Mesendoderm (in vitro differentiated cells): Measurements from ENCODE around the gene RGS6. TPM values are rescaled to one million over a fixed set of nuclear protein-coding genes. Genes with fewer than 3 reads are reported as not detected.
"Not testable (repeated sequence)": the region's sequence is repeated elsewhere in the genome, so short reads cannot be mapped to it uniquely, and the experiment has no call there.

Experiments
- DNase-seq: peaks from one replicate; pipeline ENCODE4 v3.0.0; 2013
- H2AK5ac ChIP-seq: 2 replicates; pipeline ENCODE4 v1.6.1; 2013; ENCODE audit warnings: low read length, inconsistent platforms
- H2BK120ac ChIP-seq: 2 replicates; pipeline ENCODE4 v1.6.1; 2013; ENCODE audit warnings: low read depth, mild to moderate bottlenecking, low read length, moderate library complexity, mixed read lengths
- H2BK15ac ChIP-seq: replicated peaks from 2 replicates; pipeline ENCODE4 v1.6.1; 2013; ENCODE audit warnings: low read depth, mild to moderate bottlenecking, moderate library complexity
- H2BK5ac ChIP-seq: 2 replicates; pipeline ENCODE4 v1.6.1; 2013; ENCODE audit warnings: low read length, inconsistent platforms
- H3K18ac ChIP-seq: 2 replicates; pipeline ENCODE4 v1.6.1; 2013; ENCODE audit warnings: mild to moderate bottlenecking, low read length, mixed read lengths
- H3K23ac ChIP-seq: one replicate; pipeline ENCODE4 v1.6.1; 2013; ENCODE audit warnings: low read length
- H3K27ac ChIP-seq: 2 replicates; pipeline ENCODE4 v1.5.1; 2013; ENCODE audit warnings: low read depth, mild to moderate bottlenecking, inconsistent platforms, low read length, moderate library complexity
- H3K27me3 ChIP-seq: 2 replicates; pipeline ENCODE4 v1.6.1; 2013; ENCODE audit warnings: low read length, control low read depth, mild to moderate bottlenecking, inconsistent platforms; ENCODE audit not compliant: insufficient read depth, poor library complexity
- H3K36me3 ChIP-seq: 2 replicates; pipeline ENCODE4 v1.6.1; 2013; ENCODE audit warnings: low read length, inconsistent platforms; ENCODE audit not compliant: control insufficient read depth, insufficient read depth
- H3K4ac ChIP-seq: one replicate; pipeline ENCODE4 v1.6.1; 2013; ENCODE audit warnings: low read depth, mild to moderate bottlenecking, low read length, moderate library complexity
- H3K4me1 ChIP-seq: 2 replicates; pipeline ENCODE4 v1.6.1; 2013; ENCODE audit warnings: low read depth, low read length, inconsistent platforms; ENCODE audit not compliant: control insufficient read depth
- H3K4me2 ChIP-seq: 2 replicates; pipeline ENCODE4 v1.6.1; 2013; ENCODE audit warnings: low read length
- H3K4me3 ChIP-seq: 2 replicates; pipeline ENCODE4 v1.5.1; 2013; ENCODE audit warnings: mild to moderate bottlenecking, low read length
- H3K56ac ChIP-seq: one replicate; pipeline ENCODE4 v1.6.1; 2013; ENCODE audit warnings: low read length
- H3K79me1 ChIP-seq: 2 replicates; pipeline ENCODE4 v1.6.1; 2013; ENCODE audit warnings: low read length, inconsistent platforms
- H3K79me2 ChIP-seq: 2 replicates; pipeline ENCODE4 v1.6.1; 2013; ENCODE audit warnings: mild to moderate bottlenecking, low read length; ENCODE audit not compliant: control insufficient read depth, insufficient read depth
- H3K9ac ChIP-seq: 2 replicates; pipeline ENCODE4 v1.6.1; 2013; ENCODE audit warnings: low read length, inconsistent platforms
- H4K5ac ChIP-seq: one replicate; pipeline ENCODE4 v1.6.1; 2013; ENCODE audit warnings: low read length
- H4K8ac ChIP-seq: one replicate; pipeline ENCODE4 v1.6.1; 2013; ENCODE audit warnings: low read depth, mild to moderate bottlenecking, control low read depth, low read length, moderate library complexity
- WGBS: extraction: QIAGEN DNeasy Blood & Tissue Kit; methylation state at CpG from one replicate; pipeline ENCODE4 v1.1.7; 2013; ENCODE audit warnings: low lambda C conversion rate, missing lambda C conversion rate; ENCODE audit not compliant: insufficient coverage; ENCODE audit errors: extremely low coverage; 5-methylcytosine and 5-hydroxymethylcytosine counted together
- polyA plus RNA-seq, 2 experiments: library from polyadenylated mRNA; stranded (reverse); fragments of 200-250 nt; gene quantifications; one replicate each; pipeline ENCODE4 v1.2.3, GENCODE V29; 2013

RGS6 gene
- polyA plus RNA-seq (2013, experiment 1 of 2): 0.28 TPM
- 0.17 TPM for polyA plus RNA-seq (2013, experiment 2 of 2)

- no peak within 1 kb of the TSS for H2BK5ac ChIP-seq
- peak; percentile 90 for DNase-seq
- no peak within 1 kb of the TSS for H2BK120ac ChIP-seq
- H3K18ac ChIP-seq: no peak within 1 kb of the TSS
- peak within 1 kb of the TSS; percentile 81 for H3K4me2 ChIP-seq
- H3K27me3 ChIP-seq: peaks cover 18% of the 10 kb centered on the region
- H3K9ac ChIP-seq: peak within 1 kb of the TSS; percentile 62
- H3K4me3 ChIP-seq: peak within 1 kb of the TSS; percentile 41
- H2BK15ac ChIP-seq: no peak within 1 kb of the TSS
- H4K5ac ChIP-seq: no peak within 1 kb of the TSS
- WGBS: no CpG with 5 or more reads among the region's 92 CpGs
- no peak within 1 kb of the TSS for H4K8ac ChIP-seq
- no peak within 1 kb of the TSS for H3K4ac ChIP-seq
- H3K27ac ChIP-seq: no peak within 1 kb of the TSS
- no peaks in the 10 kb centered on the region for H3K79me2 ChIP-seq
- no peaks in the 10 kb centered on the region for H3K79me1 ChIP-seq
- no peak within 1 kb of the TSS for H3K23ac ChIP-seq
- H3K36me3 ChIP-seq: no peaks in the 10 kb centered on the region
- H3K4me1 ChIP-seq: peaks cover 2% of the 10 kb centered on the region
- peak within 1 kb of the TSS; percentile 83 for H3K56ac ChIP-seq
- H2AK5ac ChIP-seq: no peak within 1 kb of the TSS
Observed at GRCh38 chr14:71932229-71932981, at the start of gene RGS6. Gene RGS6, plus strand, starts transcription at chr14:71932429.

GRCh38 chr14:71883094-71883493 lies 49.1 kb upstream of the RGS6 start:
- Histone ChIP-seq H3K23ac (no peak overlapping the region), H3K4me2 (no peak overlapping the region), H3K79me1 (no peaks in the 10 kb centered on the region), H3K4me1 (no peaks in the 10 kb centered on the region), H4K8ac (no peak overlapping the region), H3K36me3 (no peaks in the 10 kb centered on the region), H4K5ac (no peak overlapping the region), H3K79me2 (no peaks in the 10 kb centered on the region), H3K4ac (no peak overlapping the region), H3K4me3 (no peak overlapping the region), H3K27ac (no peak overlapping the region), H3K9ac (no peak overlapping the region), H2BK15ac (no peak overlapping the region), H3K56ac (no peak overlapping the region), H2AK5ac (no peak overlapping the region), H3K27me3 (no peaks in the 10 kb centered on the region), H2BK120ac (no peak overlapping the region), H3K18ac (no peak overlapping the region), H2BK5ac (no peak overlapping the region)
- WGBS: no CpG with 5 or more reads among the region's 1 CpG
- no peak for DNase-seq

- H3K23ac ChIP-seq: no peak overlapping the region
- no peak overlapping the region for H3K4me3 ChIP-seq
- no peak overlapping the region for H3K4ac ChIP-seq
- H3K79me1 ChIP-seq: no peaks in the 10 kb centered on the region
- H3K4me1 ChIP-seq: no peaks in the 10 kb centered on the region
- H3K79me2 ChIP-seq: no peaks in the 10 kb centered on the region
- no peaks in the 10 kb centered on the region for H3K27me3 ChIP-seq
- H3K56ac ChIP-seq: no peak overlapping the region
- no peak overlapping the region for H4K5ac ChIP-seq
- no peaks in the 10 kb centered on the region for H3K36me3 ChIP-seq
- no peak overlapping the region for H3K27ac ChIP-seq
- no peak overlapping the region for H4K8ac ChIP-seq
- 100% methylated on average over 1 of the region's 3 CpGs for WGBS
- H2AK5ac ChIP-seq: no peak overlapping the region
- H3K4me2 ChIP-seq: no peak overlapping the region
- H2BK15ac ChIP-seq: no peak overlapping the region
- H2BK5ac ChIP-seq: no peak overlapping the region
- H3K9ac ChIP-seq: no peak overlapping the region
- H3K18ac ChIP-seq: no peak overlapping the region
- DNase-seq: no peak
- no peak overlapping the region for H2BK120ac ChIP-seq
Observed at GRCh38 chr14:71885301-71885700, 46.9 kb upstream of the RGS6 start.

- H2BK15ac ChIP-seq, H3K36me3 ChIP-seq, H4K8ac ChIP-seq, H3K9ac ChIP-seq, H3K4ac ChIP-seq, H2BK5ac ChIP-seq, H3K79me1 ChIP-seq, H3K27me3 ChIP-seq, H3K56ac ChIP-seq, H3K27ac ChIP-seq, H4K5ac ChIP-seq, H2AK5ac ChIP-seq, H3K4me2 ChIP-seq, H3K4me1 ChIP-seq, H3K4me3 ChIP-seq, H3K23ac ChIP-seq, DNase-seq, H3K18ac ChIP-seq, H2BK120ac ChIP-seq, H3K79me2 ChIP-seq: not testable (repeated sequence)
- no CpG with 5 or more reads among the region's 9 CpGs for WGBS
Observed at GRCh38 chr14:71887802-71888201, 44.4 kb upstream of the RGS6 start.

GRCh38 chr14:71890541-71890940 lies 41.7 kb upstream of the RGS6 start:
- Histone ChIP-seq H3K56ac (no peak overlapping the region), H4K8ac (no peak overlapping the region), H3K23ac (no peak overlapping the region), H3K36me3 (no peaks in the 10 kb centered on the region), H3K9ac (no peak overlapping the region), H4K5ac (no peak overlapping the region), H3K27ac (no peak overlapping the region), H3K4me2 (no peak overlapping the region), H2BK120ac (no peak overlapping the region), H3K4me1 (peaks cover 2% of the 10 kb centered on the region), H3K4me3 (no peak overlapping the region), H2BK5ac (no peak overlapping the region), H3K18ac (no peak overlapping the region), H3K27me3 (no peaks in the 10 kb centered on the region), H2AK5ac (no peak overlapping the region), H3K79me2 (no peaks in the 10 kb centered on the region), H3K79me1 (no peaks in the 10 kb centered on the region), H2BK15ac (no peak overlapping the region), H3K4ac (no peak overlapping the region)
- no CpG with 5 or more reads among the region's 1 CpG for WGBS
- no peak for DNase-seq

- Histone ChIP-seq H2BK5ac (no peak overlapping the region), H2AK5ac (no peak overlapping the region), H3K4ac (no peak overlapping the region), H3K4me2 (no peak overlapping the region), H2BK15ac (no peak overlapping the region), H3K4me3 (no peak overlapping the region), H3K79me1 (no peaks in the 10 kb centered on the region), H4K8ac (no peak overlapping the region), H2BK120ac (no peak overlapping the region), H3K56ac (no peak overlapping the region), H4K5ac (no peak overlapping the region), H3K18ac (no peak overlapping the region), H3K36me3 (no peaks in the 10 kb centered on the region), H3K27ac (no peak overlapping the region), H3K79me2 (no peaks in the 10 kb centered on the region), H3K23ac (no peak overlapping the region), H3K9ac (no peak overlapping the region), H3K27me3 (no peaks in the 10 kb centered on the region), H3K4me1 (peaks cover 2% of the 10 kb centered on the region)
- WGBS: no CpG with 5 or more reads among the region's 6 CpGs
- DNase-seq: no peak
Observed at GRCh38 chr14:71891185-71891584, 41.0 kb upstream of the RGS6 start.
